T1000 (cell line): ENCODE measurements around the gene NAP1L2.
A peak's percentile ranks its signal among the peaks of the same experiment; 100 is the strongest.
"Not testable (repeated sequence)": the region's sequence is repeated elsewhere in the genome, so short reads cannot be mapped to it uniquely, and the experiment has no call there.

Experiments used
- DNase-seq: peaks from one replicate; lab custom pipeline; 2025; ENCODE audit warnings: mixed read lengths; lab: John Stamatoyannopoulos, UW

The NAP1L2 gene, protein sequence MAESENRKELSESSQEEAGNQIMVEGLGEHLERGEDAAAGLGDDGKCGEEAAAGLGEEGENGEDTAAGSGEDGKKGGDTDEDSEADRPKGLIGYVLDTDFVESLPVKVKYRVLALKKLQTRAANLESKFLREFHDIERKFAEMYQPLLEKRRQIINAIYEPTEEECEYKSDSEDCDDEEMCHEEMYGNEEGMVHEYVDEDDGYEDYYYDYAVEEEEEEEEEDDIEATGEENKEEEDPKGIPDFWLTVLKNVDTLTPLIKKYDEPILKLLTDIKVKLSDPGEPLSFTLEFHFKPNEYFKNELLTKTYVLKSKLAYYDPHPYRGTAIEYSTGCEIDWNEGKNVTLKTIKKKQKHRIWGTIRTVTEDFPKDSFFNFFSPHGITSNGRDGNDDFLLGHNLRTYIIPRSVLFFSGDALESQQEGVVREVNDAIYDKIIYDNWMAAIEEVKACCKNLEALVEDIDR

DNA sequence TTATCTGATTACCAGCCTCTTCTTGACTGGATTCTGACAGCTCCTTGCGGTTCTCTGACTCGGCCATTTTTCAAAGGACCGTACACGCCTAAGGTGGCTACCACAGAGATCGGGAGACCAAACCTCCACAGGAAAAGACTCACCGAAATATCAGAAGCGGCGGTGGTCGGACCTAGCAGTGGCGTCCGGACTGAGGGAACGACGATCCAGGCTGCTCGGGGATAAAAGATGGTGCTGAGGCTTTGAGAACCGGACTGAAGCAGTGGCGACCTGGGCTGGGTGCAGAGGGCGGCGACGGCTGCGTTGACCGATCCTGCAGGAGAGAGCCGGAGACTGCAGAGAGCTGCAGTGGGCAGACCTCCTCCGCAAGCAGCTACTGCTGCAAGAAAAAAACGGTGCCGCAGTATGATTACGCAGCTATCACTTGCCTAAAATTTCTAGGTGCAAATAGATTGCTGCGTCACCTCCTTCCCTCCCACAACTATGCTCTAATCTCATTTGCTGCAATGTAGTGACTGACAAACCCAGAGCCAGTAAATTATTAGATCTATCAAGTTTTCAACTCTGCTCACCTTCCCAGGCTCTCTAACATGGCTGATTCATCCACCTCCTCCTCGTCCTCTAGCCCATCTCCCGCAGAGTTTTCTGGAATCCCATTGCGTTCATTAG lies at the start of gene NAP1L2:
Gene NAP1L2 (minus strand): TSS at position 426 of the 669 bp plus-strand sequence. CDS start 359 bp downstream, at position 67.
- peak; percentile 2 for DNase-seq

DNA sequence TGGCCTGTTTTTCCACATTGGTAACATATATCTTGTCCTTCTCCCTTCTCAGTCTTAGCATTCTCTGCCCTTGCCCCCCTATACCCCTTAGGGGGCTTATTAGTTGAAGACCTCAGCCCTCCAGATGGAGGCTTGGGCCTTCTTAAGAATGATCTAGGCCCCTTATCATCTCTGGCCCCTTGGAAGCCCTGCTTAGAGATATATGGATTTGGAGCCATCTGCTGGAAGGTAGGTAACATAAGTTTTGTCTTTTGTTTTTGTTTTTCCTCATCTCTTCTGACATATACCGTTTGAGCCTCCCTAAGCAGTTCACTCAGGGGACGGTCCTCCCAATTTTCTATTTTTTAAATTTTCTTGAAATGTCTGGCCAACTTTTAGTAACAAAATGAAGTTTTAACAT lies 48.3 kb upstream of the NAP1L2 start:
- no peak for DNase-seq

DNA sequence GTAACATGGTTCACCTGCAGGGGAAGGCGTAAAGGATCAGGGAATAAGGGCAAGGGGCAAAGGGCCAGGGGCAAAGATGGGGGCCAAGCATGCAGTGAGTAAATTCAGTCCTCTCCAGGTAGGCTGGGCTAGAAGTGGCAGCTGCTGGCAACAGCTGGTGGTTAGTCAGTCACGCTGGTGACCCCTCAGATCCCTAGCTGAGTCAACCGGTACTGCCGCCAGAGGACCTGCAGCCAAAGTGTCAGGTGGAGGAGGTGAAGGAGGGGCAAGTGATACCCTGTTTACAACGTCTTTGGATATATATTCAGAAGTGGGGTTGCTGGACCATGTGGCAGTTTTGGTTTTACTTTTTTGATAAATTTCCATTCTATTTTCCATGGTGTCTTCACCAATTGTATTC lies 24.6 kb upstream of the NAP1L2 start:
- no peak for DNase-seq

DNA sequence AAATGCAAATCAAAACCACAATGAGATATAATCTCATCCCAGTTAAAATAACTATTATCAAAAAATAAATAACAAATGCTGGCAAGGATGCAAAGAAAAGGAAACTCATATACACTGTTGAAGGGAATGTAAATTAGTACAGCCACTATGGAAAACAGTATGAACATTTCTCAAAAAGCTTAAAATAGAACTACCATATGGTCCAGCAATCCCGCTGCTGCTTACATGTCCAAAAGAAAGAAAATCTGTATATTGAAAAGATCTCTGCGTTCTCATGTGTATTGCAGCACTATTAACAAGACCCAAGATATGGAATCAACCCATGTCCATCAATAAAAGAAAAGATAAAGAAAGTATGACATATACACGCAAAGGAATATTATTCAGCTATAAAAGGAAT lies 3.0 kb upstream of the NAP1L2 start:
- DNase-seq: no peak

DNA sequence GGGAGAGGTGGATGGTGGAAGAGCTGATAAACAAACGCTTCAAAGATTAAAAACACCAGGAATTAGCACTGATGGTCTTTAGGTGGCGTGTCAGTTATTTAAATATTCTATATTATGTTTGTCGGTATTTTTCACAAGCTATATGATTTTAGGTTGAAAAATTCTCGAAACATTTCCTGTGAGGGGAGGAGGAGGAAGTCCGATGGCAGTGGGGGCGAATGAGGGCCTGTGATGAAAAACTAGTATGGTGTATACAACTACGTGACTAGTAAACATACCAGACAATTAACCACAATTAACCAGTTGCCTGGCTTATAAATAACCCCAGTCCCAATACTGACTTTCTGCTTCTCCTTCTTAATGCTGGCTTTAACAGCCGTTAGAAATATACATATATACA lies 595 bp upstream of the NAP1L2 start:
- no peak for DNase-seq

DNA sequence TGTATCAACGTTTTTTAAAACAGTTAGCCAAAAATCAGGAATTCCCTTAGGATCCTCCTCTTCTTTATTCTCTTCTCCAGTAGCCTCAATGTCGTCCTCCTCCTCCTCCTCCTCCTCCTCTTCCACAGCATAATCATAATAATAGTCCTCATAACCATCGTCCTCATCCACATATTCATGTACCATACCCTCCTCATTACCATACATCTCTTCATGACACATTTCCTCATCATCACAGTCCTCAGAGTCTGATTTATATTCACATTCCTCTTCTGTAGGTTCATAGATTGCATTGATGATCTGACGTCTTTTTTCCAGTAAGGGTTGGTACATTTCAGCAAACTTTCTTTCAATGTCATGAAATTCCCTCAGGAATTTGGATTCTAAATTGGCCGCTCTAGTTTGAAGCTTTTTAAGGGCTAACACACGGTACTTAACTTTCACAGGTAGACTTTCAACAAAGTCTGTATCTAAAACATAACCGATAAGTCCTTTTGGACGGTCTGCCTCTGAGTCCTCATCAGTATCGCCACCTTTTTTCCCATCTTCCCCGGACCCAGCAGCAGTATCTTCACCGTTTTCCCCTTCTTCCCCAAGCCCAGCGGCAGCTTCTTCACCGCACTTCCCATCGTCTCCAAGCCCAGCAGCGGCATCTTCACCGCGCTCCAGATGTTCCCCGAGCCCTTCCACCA lies 771 bp downstream of the NAP1L2 start:
- peak; percentile 2 for DNase-seq

DNA sequence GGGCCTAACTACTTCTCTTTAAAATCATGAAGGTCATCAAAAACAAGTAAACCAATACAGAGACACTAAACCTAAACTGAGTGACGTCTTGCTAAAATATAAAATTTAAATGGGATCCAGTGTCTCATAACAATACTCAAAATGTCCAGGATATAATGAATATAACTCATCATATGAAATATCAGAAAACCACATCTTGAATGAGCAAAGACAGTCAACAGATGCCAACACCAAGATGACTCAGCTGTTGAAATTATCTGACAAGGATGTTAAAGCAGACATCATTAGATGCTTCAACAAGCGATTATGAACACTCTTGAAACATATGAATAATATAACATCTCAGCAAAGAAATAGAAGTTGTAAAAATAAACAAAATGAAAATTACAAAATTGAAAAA lies 8.3 kb downstream of the NAP1L2 start:
- DNase-seq: no peak

DNA sequence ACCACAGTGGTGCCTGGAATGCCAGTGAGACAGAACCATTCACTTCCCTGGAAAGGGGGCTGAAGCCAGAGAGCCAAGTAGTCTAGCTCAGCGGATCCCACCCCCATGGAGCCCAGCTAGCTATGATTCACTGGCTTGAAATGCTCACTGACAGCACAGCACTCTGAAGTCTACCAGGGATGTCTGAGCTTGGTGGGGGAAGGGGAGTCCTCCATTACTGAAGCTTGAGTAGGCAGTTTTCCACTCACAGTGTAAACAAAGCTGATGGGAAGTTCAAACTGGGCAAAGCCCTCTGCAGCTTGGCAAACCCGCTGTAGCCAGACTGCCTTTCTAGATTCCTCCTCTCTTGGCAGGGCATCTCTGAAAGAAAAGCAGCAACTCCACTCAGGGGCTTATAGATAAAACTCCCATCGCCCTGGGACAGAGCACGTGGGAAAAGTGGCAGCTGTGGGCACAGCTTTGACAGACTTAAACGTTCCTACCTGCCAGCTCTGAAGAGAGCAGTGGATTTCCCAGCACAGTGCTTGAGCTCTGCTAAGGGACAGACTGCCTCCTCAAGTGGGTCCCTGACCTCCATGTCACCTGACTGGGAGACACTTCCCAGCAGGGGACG lies 32.0 kb downstream of the NAP1L2 start:
- no peak for DNase-seq

DNA sequence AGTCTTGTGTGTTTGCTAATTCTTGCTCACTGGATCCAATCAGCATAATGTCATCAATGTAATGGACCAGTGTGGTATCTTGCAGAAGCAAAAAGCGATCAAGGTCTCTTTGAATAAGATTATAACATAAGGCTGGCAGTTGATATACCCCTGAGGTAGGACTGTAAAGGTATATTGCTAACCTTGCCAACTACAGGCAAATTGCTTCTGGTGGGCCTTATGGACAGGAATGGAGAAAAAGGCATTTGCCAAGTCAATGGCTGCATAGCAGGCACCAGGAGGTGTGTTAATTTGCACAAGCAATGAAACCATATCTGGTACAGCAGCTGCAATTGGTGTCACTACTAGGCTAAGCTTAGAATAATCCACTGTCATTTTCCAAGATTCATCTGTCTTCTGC lies 45.7 kb downstream of the NAP1L2 start:
- DNase-seq: not testable (repeated sequence)
